Esophagus squamous epithelium (tissue), 5 donors: ENCODE data around the gene DBN1. TPM values are rescaled to one million over a fixed set of nuclear protein-coding genes. Genes with fewer than 3 reads are reported as not detected.

Experiments used
- DNase-seq: peaks from one replicate; lab custom pipeline; 2025; lab: John Stamatoyannopoulos, UW
- H3K27ac ChIP-seq, 4 donors: fragments of 200-600 bp; sonication (generic); one replicate each; pipeline ENCODE4 v1.5.1; 2016 to 2019; ENCODE audit warnings: mild to moderate bottlenecking in 1 of 4
- H3K27me3 ChIP-seq, 4 donors: fragments of 200-600 bp; sonication (generic); 1 replicate in 3 of 4; 2 replicates in 1 of 4; pipeline versions ENCODE4 v1.5.1 to v1.6.0; 2017 to 2021; ENCODE audit warnings: antibody characterized with exemption in 1 of 4
- H3K36me3 ChIP-seq, 3 donors: fragments of 200-600 bp; sonication (generic); one replicate each; pipeline ENCODE4 v1.5.1; 2016 to 2019
- H3K4me1 ChIP-seq, 3 donors: fragments of 200-600 bp; sonication (generic); one replicate each; pipeline ENCODE4 v1.5.1; 2017 to 2019
- H3K4me3 ChIP-seq, 4 donors: fragments of 200-600 bp; sonication (generic); 1 replicate in 3 of 4; 2 replicates in 1 of 4; pipeline ENCODE4 v1.5.1; 2016 to 2019; ENCODE audit warnings: mild to moderate bottlenecking in 2 of 4, moderate library complexity in 1 of 4
- H3K9me3 ChIP-seq, 3 donors: fragments of 200-600 bp; sonication (generic); one replicate each; pipeline ENCODE4 v1.5.1; 2016 to 2019
- CTCF ChIP-seq, 6 experiments: fragments of 450-650 bp in 4 of 6; fragments of 200-600 bp in 2 of 6; sonication (generic) in 2 of 6; IDR thresholded peaks; one replicate each; pipeline ENCODE4 v1.5.1; 2016 to 2019; ENCODE audit warnings: antibody characterized with exemption in 6 of 6, mild to moderate bottlenecking in 4 of 6, moderate library complexity in 4 of 6
- POLR2A ChIP-seq, 4 donors: fragments of 450-650 bp; IDR thresholded peaks; one replicate each; pipeline ENCODE4 v1.6.1; 2017; ENCODE audit warnings: antibody characterized with exemption in 4 of 4, mild to moderate bottlenecking in 4 of 4, moderate library complexity in 3 of 4
- WGBS, 2 donors: methylation state at CpG; one replicate each; pipeline ENCODE4 v1.1.5; 2018; 5-methylcytosine and 5-hydroxymethylcytosine counted together
- intact Hi-C: fragments of 100-400 bp; cut with DNase I; formaldehyde crosslinking; loops from one replicate; pipeline ENCODE4 v1.15.0; 2022
- total RNA-seq, 4 donors: library from RNA; depleted of rRNA; stranded (reverse); fragments of >200 nt; gene quantifications; one replicate each; pipeline ENCODE4 v1.1.0, GENCODE V29; 2016
- donor health status: DM: yes; HTN: yes; CAD: no.

The DBN1 gene
- total RNA-seq, 4 donors from 2014 or later = 11.9 to 51.1 (median 27.2) TPM

- peak within 1 kb of the TSS; percentile 96 to 99 (median 98) for H3K27ac ChIP-seq
- 0% methylated on average over 1 of the region's 82 CpGs for WGBS, 2 donors
- intact Hi-C loops = no loop called here
Measured at GRCh38 chr5:177426566-177427210, 46.7 kb downstream of the DBN1 start, which contains the start of gene GRK6. TSS of gene GRK6 (plus strand) at chr5:177426676. CDS start at chr5:177426846, 170 bp downstream.

GRCh38 chr5:177425801-177426565 lies 47.5 kb downstream of the DBN1 start:
- peak overlapping the region; percentile 93 to 99 (median 96) for H3K27ac ChIP-seq
- no peak for TF ChIP-seq CTCF (IDR thresholded peaks at IDR 0.05)
- peak in 3 of 4 donors; percentile 78 to 93 (median 86) for TF ChIP-seq POLR2A (IDR thresholded peaks at IDR 0.05)
- intact Hi-C loops = no loop called here
- WGBS, 2 donors = 0 to 1% methylated on average over 5 to 25 of the region's 52 CpGs
- H3K27me3 ChIP-seq = no peaks in the 10 kb centered on the region
- H3K4me1 ChIP-seq = peaks cover 42 to 50% (median 45%) of the 10 kb centered on the region in 3 donors
- peak; percentile 100 for DNase-seq
- peaks cover 0 to 4% (median 0%) of the 10 kb centered on the region in 3 donors for H3K36me3 ChIP-seq
- peak overlapping the region; percentile 43 to 81 (median 58) for H3K4me3 ChIP-seq
- no peaks in the 10 kb centered on the region for H3K9me3 ChIP-seq

More at GRCh38 chr5:177426566-177427210, 46.7 kb downstream of the DBN1 start, which contains the start of gene GRK6:
- TF ChIP-seq POLR2A (IDR thresholded peaks at IDR 0.05) (peak in 2 of 4 donors; percentile 36 to 52), CTCF (IDR thresholded peaks at IDR 0.05) (no peak)
- peak within 1 kb of the TSS; percentile 62 to 91 (median 77) for H3K4me3 ChIP-seq
- H3K36me3 ChIP-seq = peaks cover 0 to 11% (median under 1%) of the 10 kb centered on the region in 3 donors
- H3K27me3 ChIP-seq = no peaks in the 10 kb centered on the region
- H3K9me3 ChIP-seq = no peaks in the 10 kb centered on the region
- H3K4me1 ChIP-seq = peaks cover 49 to 57% (median 52%) of the 10 kb centered on the region in 3 donors
- DNase-seq = no peak

DNA sequence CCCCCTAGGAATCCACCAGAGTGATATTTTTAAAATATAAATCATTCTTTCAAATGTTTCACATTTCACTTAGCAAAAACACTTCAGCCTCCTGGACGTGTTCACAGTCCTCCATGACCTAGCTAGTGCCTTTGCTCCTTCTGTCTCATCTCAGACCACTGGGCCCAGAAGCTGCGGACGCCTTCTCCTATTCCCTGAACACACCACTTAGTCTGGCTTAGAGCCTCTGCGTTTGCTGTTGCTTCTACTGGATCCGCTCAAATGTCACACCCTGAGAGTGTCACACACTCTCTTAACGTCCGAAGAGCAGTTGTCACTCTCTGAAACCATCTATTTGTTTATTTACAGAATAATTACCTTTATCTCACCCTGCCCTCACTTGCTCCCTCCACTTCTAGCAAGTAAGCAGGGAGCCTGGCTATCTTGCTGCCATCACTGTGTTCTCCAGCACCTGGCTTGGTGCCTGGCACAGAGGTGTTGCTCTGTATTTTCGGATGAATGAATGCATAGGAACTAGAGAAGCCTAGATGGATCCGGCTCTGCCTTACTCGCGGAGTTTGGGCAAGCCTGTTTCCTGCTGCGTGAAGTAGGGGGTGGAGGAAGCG lies 48.1 kb downstream of the DBN1 start:
- WGBS, 2 donors = 46 to 49% methylated on average over 11 to 12 of the region's 13 CpGs
- Histone ChIP-seq H3K4me1 (peaks cover 37 to 43% (median 38%) of the 10 kb centered on the region in 3 donors), H3K36me3 (no peaks in the 10 kb centered on the region), H3K27ac (peak overlapping the region; percentile 93 to 97 (median 96)), H3K4me3 (peak overlapping the region; percentile 43 to 81 (median 58)), H3K9me3 (no peaks in the 10 kb centered on the region), H3K27me3 (no peaks in the 10 kb centered on the region)
- intact Hi-C loops = no loop called here
- TF ChIP-seq POLR2A (IDR thresholded peaks at IDR 0.05) (no peak), CTCF (IDR thresholded peaks at IDR 0.05) (no peak)
- DNase-seq = no peak

- TF ChIP-seq POLR2A (IDR thresholded peaks at IDR 0.05) = no peak
- TF ChIP-seq CTCF (IDR thresholded peaks at IDR 0.05) = no peak
- no peak for DNase-seq
- WGBS, 2 donors = 74 to 100% methylated on average over 1 to 2 of the region's 2 CpGs
- Histone ChIP-seq H3K9me3 (no peaks in the 10 kb centered on the region), H3K4me1 (peaks cover 20 to 27% (median 23%) of the 10 kb centered on the region in 3 donors), H3K36me3 (no peaks in the 10 kb centered on the region), H3K4me3 (no peak overlapping the region), H3K27me3 (no peaks in the 10 kb centered on the region), H3K27ac (no peak overlapping the region)
- intact Hi-C loops = no loop called here
Measured at GRCh38 chr5:177423671-177424070, 49.8 kb downstream of the DBN1 start.
